ENCODE data around the gene TSTD1.
A peak's percentile ranks its signal among the peaks of the same experiment; 100 is the strongest.
"Not testable (repeated sequence)": the region's sequence is repeated elsewhere in the genome, so short reads cannot be mapped to it uniquely, and the experiment has no call there.

Gene TSTD1

GRCh38 chr1:160993544-160994193 lies 45.1 kb downstream of the TSTD1 start:
- DNase-seq (ENCODE audit: low read depth in 1 of 2, low spot score in 1 of 2) = peak; percentile 21 to 29
- no peak overlapping the region for H3K27ac ChIP-seq (replicated peaks)
- H3K27me3 ChIP-seq (ENCODE audit: insufficient read depth, poor library complexity, severe bottlenecking) = no peaks in the 10 kb centered on the region
- no peak overlapping the region for H3K4me3 ChIP-seq (replicated peaks; ENCODE audit: insufficient read depth, low read length)
- TF ChIP-seq SPI1 (IDR thresholded peaks at IDR 0.05; ENCODE audit: borderline replicate concordance, low read depth) (no peak), GABPA (IDR thresholded peaks at IDR 0.05; ENCODE audit: low read depth) (no peak), REST (IDR thresholded peaks at IDR 0.05; ENCODE audit: insufficient replicate concordance, low read depth) (no peak), POLR2AphosphoS5 (IDR thresholded peaks at IDR 0.05; ENCODE audit: low read depth) (no peak)
- TF ChIP-seq, protein P1, sequence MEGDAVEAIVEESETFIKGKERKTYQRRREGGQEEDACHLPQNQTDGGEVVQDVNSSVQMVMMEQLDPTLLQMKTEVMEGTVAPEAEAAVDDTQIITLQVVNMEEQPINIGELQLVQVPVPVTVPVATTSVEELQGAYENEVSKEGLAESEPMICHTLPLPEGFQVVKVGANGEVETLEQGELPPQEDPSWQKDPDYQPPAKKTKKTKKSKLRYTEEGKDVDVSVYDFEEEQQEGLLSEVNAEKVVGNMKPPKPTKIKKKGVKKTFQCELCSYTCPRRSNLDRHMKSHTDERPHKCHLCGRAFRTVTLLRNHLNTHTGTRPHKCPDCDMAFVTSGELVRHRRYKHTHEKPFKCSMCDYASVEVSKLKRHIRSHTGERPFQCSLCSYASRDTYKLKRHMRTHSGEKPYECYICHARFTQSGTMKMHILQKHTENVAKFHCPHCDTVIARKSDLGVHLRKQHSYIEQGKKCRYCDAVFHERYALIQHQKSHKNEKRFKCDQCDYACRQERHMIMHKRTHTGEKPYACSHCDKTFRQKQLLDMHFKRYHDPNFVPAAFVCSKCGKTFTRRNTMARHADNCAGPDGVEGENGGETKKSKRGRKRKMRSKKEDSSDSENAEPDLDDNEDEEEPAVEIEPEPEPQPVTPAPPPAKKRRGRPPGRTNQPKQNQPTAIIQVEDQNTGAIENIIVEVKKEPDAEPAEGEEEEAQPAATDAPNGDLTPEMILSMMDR (IDR thresholded peaks at IDR 0.05; ENCODE audit: insufficient read depth, low read length) = no peak

GRCh38 chr1:160992036-160992435 lies 46.7 kb downstream of the TSTD1 start:
- H3K4me3 ChIP-seq (replicated peaks; ENCODE audit: insufficient read depth, low read length); H3K27ac ChIP-seq (replicated peaks); DNase-seq (ENCODE audit: low read depth in 1 of 2, low spot score in 1 of 2); H3K27me3 ChIP-seq (ENCODE audit: insufficient read depth, poor library complexity, severe bottlenecking): not testable (repeated sequence)

Measured in HL-60 (cell line).